ENCODE measurements around the gene SETBP1. TPM values are rescaled to one million over a fixed set of nuclear protein-coding genes. Genes with fewer than 3 reads are reported as not detected.

The SETBP1 gene
- total and polyA plus RNA-seq, 9 of the 15 experiments (the other 6 are each of a cell fraction or from before 2014, with no cell fraction given) = under 0.01 to 0.13 (median 0.04) TPM

- WGBS (ENCODE audit: insufficient coverage, low coverage, missing lambda C conversion rate) = 0% methylated on average over 1 of the region's 1 CpG
- Histone ChIP-seq H4K20me1 (replicated peaks; ENCODE audit: control insufficient read depth, insufficient read depth, low read length) (no peaks in the 10 kb centered on the region), H3K4me2 (ENCODE audit: insufficient read depth, low read length) (no peak overlapping the region), H3K9ac (ENCODE audit: insufficient read depth in 1 of 2, low read depth in 2 of 2, low read length in 2 of 2) (no peak overlapping the region), H3K4me1 (replicated peaks in 1 of 2; ENCODE audit: control insufficient read depth in 2 of 2, insufficient read depth in 2 of 2, low read length in 2 of 2) (no peaks in the 10 kb centered on the region), H3K27ac (ENCODE audit: extremely low read depth, low read depth, low read length) (no peak overlapping the region), H3K9me3 (replicated peaks; ENCODE audit: control insufficient read depth, insufficient read depth, low read depth, low read length) (no peaks in the 10 kb centered on the region), H3K79me2 (ENCODE audit: control insufficient read depth, insufficient read depth, low read length) (no peaks in the 10 kb centered on the region), H2AFZ (ENCODE audit: low read depth, low read length) (no peak overlapping the region), H3K27me3 (ENCODE audit: control insufficient read depth in 2 of 2, insufficient read depth in 2 of 2, low read length in 2 of 2) (no peaks in the 10 kb centered on the region), H3K9me1 (ENCODE audit: control insufficient read depth, insufficient read depth, low read length) (no peaks in the 10 kb centered on the region), H3K36me3 (ENCODE audit: control insufficient read depth, insufficient read depth, low read length) (no peaks in the 10 kb centered on the region), H3K4me3 (no peak overlapping the region)
- intact Hi-C loops (cut with micrococcal nuclease) (no loop called here), in situ Hi-C loops (cut with MboI) (no loop called here)
- BruUV-seq (replicated peaks) = no TSS peak
- CTCF ChIA-PET (ENCODE audit: low intra/inter-chr PET ratio) = no interaction called here
- TF ChIP-seq GATAD2B (IDR thresholded peaks at IDR 0.05; ENCODE audit: borderline replicate concordance) = no peak
- POLR2A ChIA-PET = no interaction called here
- no peak for DNase-seq (ENCODE audit: extremely low read depth in 1 of 4, low spot score in 3 of 4)
- no peak for ATAC-seq
- no peak for FAIRE-seq
Observed at GRCh38 chr18:44876024-44876423, 195.3 kb downstream of the SETBP1 start.

- FAIRE-seq (no peak), ATAC-seq (no peak), DNase-seq (ENCODE audit: extremely low read depth in 1 of 4, low spot score in 3 of 4) (peak in 2 of 4 experiments; percentile 5 to 11)
- Histone ChIP-seq H3K79me2 (ENCODE audit: control insufficient read depth, insufficient read depth, low read length) (no peaks in the 10 kb centered on the region), H3K27me3 (ENCODE audit: control insufficient read depth in 2 of 2, insufficient read depth in 2 of 2, low read length in 2 of 2) (no peaks in the 10 kb centered on the region), H4K20me1 (replicated peaks; ENCODE audit: control insufficient read depth, insufficient read depth, low read length) (no peaks in the 10 kb centered on the region), H3K9me1 (ENCODE audit: control insufficient read depth, insufficient read depth, low read length) (no peaks in the 10 kb centered on the region), H3K9ac (ENCODE audit: insufficient read depth in 1 of 2, low read depth in 2 of 2, low read length in 2 of 2) (no peak overlapping the region), H2AFZ (ENCODE audit: low read depth, low read length) (no peak overlapping the region), H3K36me3 (ENCODE audit: control insufficient read depth, insufficient read depth, low read length) (no peaks in the 10 kb centered on the region), H3K9me3 (replicated peaks; ENCODE audit: control insufficient read depth, insufficient read depth, low read depth, low read length) (no peaks in the 10 kb centered on the region), H3K4me3 (no peak overlapping the region), H3K27ac (ENCODE audit: extremely low read depth, low read depth, low read length) (no peak overlapping the region), H3K4me2 (ENCODE audit: insufficient read depth, low read length) (no peak overlapping the region), H3K4me1 (replicated peaks in 1 of 2; ENCODE audit: control insufficient read depth in 2 of 2, insufficient read depth in 2 of 2, low read length in 2 of 2) (no peaks in the 10 kb centered on the region)
- in situ Hi-C loops (cut with MboI) = no loop called here
- ChIA-PET POLR2A (no interaction called here), CTCF (ENCODE audit: low intra/inter-chr PET ratio) (no interaction called here)
- WGBS (ENCODE audit: insufficient coverage, low coverage, missing lambda C conversion rate) = 0% methylated on average over 3 of the region's 3 CpGs
- BruUV-seq (replicated peaks) = no TSS peak
- intact Hi-C loops (cut with micrococcal nuclease) = no loop called here
- TF ChIP-seq CHD1 (IDR thresholded peaks at IDR 0.05; ENCODE audit: low read length) (no peak), ZNF318 (IDR thresholded peaks at IDR 0.05; ENCODE audit: borderline replicate concordance in 1 of 2, low read depth in 1 of 2) (no peak), ZNF785 (CRISPR knock-in tag; IDR thresholded peaks at IDR 0.05) (no peak), ARID1B (IDR thresholded peaks at IDR 0.05) (peak; percentile 62), CBX5 (IDR thresholded peaks at IDR 0.05; ENCODE audit: borderline replicate concordance, low read depth) (no peak), CBFA2T3 (IDR thresholded peaks at IDR 0.05) (peak; percentile 63), NRF1 (conservative IDR thresholded peaks at IDR 0.05 in 1 of 2, IDR thresholded peaks at IDR 0.05 in 1 of 2) (no peak), ZNF12 (CRISPR knock-in tag; IDR thresholded peaks at IDR 0.05) (no peak), ZNF224 (CRISPR knock-in tag; IDR thresholded peaks at IDR 0.05) (no peak)
Observed at GRCh38 chr18:44876755-44877154, 196.1 kb downstream of the SETBP1 start.
